ENCODE data around the gene NAP1L4. TPM values are rescaled to one million over a fixed set of nuclear protein-coding genes. Genes with fewer than 3 reads are reported as not detected.
A peak's percentile ranks its signal among the peaks of the same experiment; 100 is the strongest.

Gene NAP1L4
- polyA plus RNA-seq, 1 of the 3 experiments (the other 2 are of a cell fraction), result 104 TPM

GRCh38 chr11:2989551-2989950 is 2.6 kb downstream of the NAP1L4 start:
- Histone ChIP-seq H3K4me2 (peak overlapping the region; percentile 84), H3K9me3 (no peaks in the 10 kb centered on the region), H3K27ac (ENCODE audit: low read depth in 2 of 2, low read length in 1 of 2) (no peak overlapping the region), H3K27me3 (ENCODE audit: insufficient read depth) (no peaks in the 10 kb centered on the region), H3K36me3 (replicated peaks in 1 of 2; ENCODE audit: control insufficient read depth in 1 of 2, insufficient read depth in 2 of 2, low read length in 1 of 2) (peaks cover 5 to 13% of the 10 kb centered on the region in 2 experiments), H3K4me1 (ENCODE audit: control insufficient read depth in 1 of 2, insufficient read depth in 2 of 2, low read depth in 1 of 2, low read length in 1 of 2) (peaks cover 9 to 26% of the 10 kb centered on the region in 2 experiments; a peak in 3 of 4 replicates), H3K4me3 (ENCODE audit: low read depth in 2 of 2, low read length in 1 of 2) (peak overlapping the region; percentile 89 to 97; a peak in 3 of 4 replicates), H3K79me2 (ENCODE audit: insufficient read depth) (peaks cover 73% of the 10 kb centered on the region), H3F3A (replicated peaks; ENCODE audit: insufficient read depth) (peaks cover 5% of the 10 kb centered on the region), H3K9me2 (no peaks in the 10 kb centered on the region), H3K9ac (peak overlapping the region; percentile 93), H2AFZ (ENCODE audit: low read depth) (no peak overlapping the region), H4K20me1 (ENCODE audit: insufficient read depth) (peaks cover 59% of the 10 kb centered on the region)
- POLR2A ChIA-PET, result interaction anchor here (2.0 kb wide), 1 partner anchor 11 kb away, joined by 4 read pairs; no protein-coding TSS in a partner anchor
- CTCF ChIA-PET, result interaction anchor here (1.2 to 2.3 kb wide), 4 partner anchors 9 to 32 kb away, joined by 3 to 13 read pairs (median 3); no protein-coding TSS in a partner anchor
- no peak for DNase-seq
- TF ChIP-seq FOXM1 (IDR thresholded peaks at IDR 0.05; ENCODE audit: low read depth) (no peak), USF1 (IDR thresholded peaks at IDR 0.05; ENCODE audit: borderline replicate concordance, low read depth) (no peak), IRF3 (IDR thresholded peaks at IDR 0.05; ENCODE audit: low read depth, low read length) (no peak), SIN3A (IDR thresholded peaks at IDR 0.05; ENCODE audit: borderline replicate concordance, low read depth, low read length) (no peak), USF2 (IDR thresholded peaks at IDR 0.05; ENCODE audit: borderline replicate concordance, low read depth, low read length) (no peak), TAF1 (IDR thresholded peaks at IDR 0.05; ENCODE audit: borderline replicate concordance, low read depth, low read length) (no peak), REST (IDR thresholded peaks at IDR 0.05; ENCODE audit: low read depth, low read length) (no peak)
- WGBS (ENCODE audit: low lambda C conversion rate), result 75% methylated on average over 3 of the region's 3 CpGs

GRCh38 chr11:2989006-2989405 is 3.1 kb downstream of the NAP1L4 start:
- WGBS (ENCODE audit: low lambda C conversion rate), result 57% methylated on average over 4 of the region's 4 CpGs
- Histone ChIP-seq H3K9ac (peak overlapping the region; percentile 93; the same call in 1 of the 2 replicates), H3K79me2 (ENCODE audit: insufficient read depth) (peaks cover 78% of the 10 kb centered on the region), H3F3A (replicated peaks; ENCODE audit: insufficient read depth) (peaks cover 5% of the 10 kb centered on the region), H3K4me2 (peak overlapping the region; percentile 84), H3K4me3 (ENCODE audit: low read depth in 2 of 2, low read length in 1 of 2) (peak overlapping the region; percentile 89 to 97; a peak in 3 of 4 replicates), H4K20me1 (ENCODE audit: insufficient read depth) (peaks cover 64% of the 10 kb centered on the region), H3K9me2 (no peaks in the 10 kb centered on the region), H3K36me3 (replicated peaks in 1 of 2; ENCODE audit: control insufficient read depth in 1 of 2, insufficient read depth in 2 of 2, low read length in 1 of 2) (peaks cover 5 to 14% of the 10 kb centered on the region in 2 experiments), H3K9me3 (no peaks in the 10 kb centered on the region), H2AFZ (ENCODE audit: low read depth) (no peak overlapping the region), H3K27ac (ENCODE audit: low read depth in 2 of 2, low read length in 1 of 2) (peak overlapping the region in 1 of 2 experiments; percentile 43; a peak in 2 of 4 replicates), H3K27me3 (ENCODE audit: insufficient read depth) (no peaks in the 10 kb centered on the region), H3K4me1 (ENCODE audit: control insufficient read depth in 1 of 2, insufficient read depth in 2 of 2, low read depth in 1 of 2, low read length in 1 of 2) (peaks cover 9 to 26% of the 10 kb centered on the region in 2 experiments; a peak in 3 of 4 replicates)
- no peak for DNase-seq
- POLR2A ChIA-PET, result interaction anchor here (2.0 kb wide), 1 partner anchor 11 kb away, joined by 4 read pairs; no protein-coding TSS in a partner anchor
- CTCF ChIA-PET, result interaction anchor here (0.8 to 2.3 kb wide), 4 partner anchors 9 to 32 kb away, joined by 3 to 13 read pairs (median 3); no protein-coding TSS in a partner anchor
- no peak for TF ChIP-seq YY1 (IDR thresholded peaks at IDR 0.05; ENCODE audit: low read depth)
- no peak for TF ChIP-seq SMC3 (IDR thresholded peaks at IDR 0.05; ENCODE audit: low read depth, low read length)
- no peak for TF ChIP-seq RXRA (IDR thresholded peaks at IDR 0.05; ENCODE audit: borderline replicate concordance, low read depth)
- no peak for TF ChIP-seq FOXM1 (IDR thresholded peaks at IDR 0.05; ENCODE audit: low read depth)
- TF ChIP-seq PBX3 (IDR thresholded peaks at IDR 0.05), result no peak
- no peak for TF ChIP-seq GABPA (IDR thresholded peaks at IDR 0.05; ENCODE audit: low read depth)
- no peak for TF ChIP-seq EZH2phosphoT487 (IDR thresholded peaks at IDR 0.05; ENCODE audit: borderline replicate concordance, low read depth)
- TF ChIP-seq MEF2A (IDR thresholded peaks at IDR 0.05; ENCODE audit: borderline replicate concordance, low read depth), result no peak
- TF ChIP-seq ELF1 (IDR thresholded peaks at IDR 0.05), result no peak

Measured in SK-N-SH (cell line).